Measurements from ENCODE around the gene EXOC6B.

Gene EXOC6B

GRCh38 chr2:72825257-72826155 lies at the start of gene EXOC6B:
EXOC6B (minus strand) TSS chr2:72826033.
- peak; percentile 75 to 79 (median 77) for DNase-seq (ENCODE audit: low read depth in 2 of 3, low spot score in 2 of 3)

- no peak for DNase-seq (ENCODE audit: low read depth in 2 of 3, low spot score in 2 of 3)
Observed at GRCh38 chr2:72871880-72872279, 46.0 kb upstream of the EXOC6B start.

- DNase-seq (ENCODE audit: low read depth in 2 of 3, low spot score in 2 of 3), result no peak
Observed at GRCh38 chr2:72871060-72871459, 45.2 kb upstream of the EXOC6B start.

- DNase-seq (ENCODE audit: low read depth in 2 of 3, low spot score in 2 of 3), result no peak
Observed at GRCh38 chr2:72864500-72864899, 38.7 kb upstream of the EXOC6B start.

- no peak for DNase-seq (ENCODE audit: low read depth in 2 of 3, low spot score in 2 of 3)
Observed at GRCh38 chr2:72863046-72863445, 37.2 kb upstream of the EXOC6B start.

GRCh38 chr2:72862239-72862988 lies 36.6 kb upstream of the EXOC6B start:
- peak; percentile 66 to 89 (median 78) for DNase-seq (ENCODE audit: low read depth in 2 of 3, low spot score in 2 of 3)

GRCh38 chr2:72859831-72860262 lies 34.0 kb upstream of the EXOC6B start:
- DNase-seq (ENCODE audit: low read depth in 2 of 3, low spot score in 2 of 3), result peak in 2 of 3 experiments; percentile 5 to 19

- no peak for DNase-seq (ENCODE audit: low read depth in 2 of 3, low spot score in 2 of 3)
Observed at GRCh38 chr2:72851333-72851732, 25.5 kb upstream of the EXOC6B start.

- DNase-seq (ENCODE audit: low read depth in 2 of 3, low spot score in 2 of 3), result no peak
Observed at GRCh38 chr2:72849138-72849462, 23.3 kb upstream of the EXOC6B start.

- DNase-seq (ENCODE audit: low read depth in 2 of 3, low spot score in 2 of 3), result no peak
Observed at GRCh38 chr2:72848436-72849137, 22.8 kb upstream of the EXOC6B start.

- no peak for DNase-seq (ENCODE audit: low read depth in 2 of 3, low spot score in 2 of 3)
Observed at GRCh38 chr2:72847534-72848315, 21.9 kb upstream of the EXOC6B start.

- DNase-seq (ENCODE audit: low read depth in 2 of 3, low spot score in 2 of 3), result no peak
Observed at GRCh38 chr2:72846171-72847095, 20.6 kb upstream of the EXOC6B start.

- no peak for DNase-seq (ENCODE audit: low read depth in 2 of 3, low spot score in 2 of 3)
Observed at GRCh38 chr2:72843301-72843700, 17.5 kb upstream of the EXOC6B start.

GRCh38 chr2:72841462-72842125 lies 15.8 kb upstream of the EXOC6B start:
- no peak for DNase-seq (ENCODE audit: low read depth in 2 of 3, low spot score in 2 of 3)

GRCh38 chr2:72840066-72840465 lies 14.2 kb upstream of the EXOC6B start:
- no peak for DNase-seq (ENCODE audit: low read depth in 2 of 3, low spot score in 2 of 3)

- no peak for DNase-seq (ENCODE audit: low read depth in 2 of 3, low spot score in 2 of 3)
Observed at GRCh38 chr2:72837171-72837570, 11.3 kb upstream of the EXOC6B start.

GRCh38 chr2:72835403-72835802 lies 9.6 kb upstream of the EXOC6B start:
- no peak for DNase-seq (ENCODE audit: low read depth in 2 of 3, low spot score in 2 of 3)

GRCh38 chr2:72834596-72834995 lies 8.8 kb upstream of the EXOC6B start:
- no peak for DNase-seq (ENCODE audit: low read depth in 2 of 3, low spot score in 2 of 3)

GRCh38 chr2:72833084-72833714 lies 7.4 kb upstream of the EXOC6B start:
- no peak for DNase-seq (ENCODE audit: low read depth in 2 of 3, low spot score in 2 of 3)
